Posterior cingulate gyrus (tissue), 11 donors: ENCODE measurements around the gene CRYBA4.

Source experiments
- DNase-seq, 10 donors: peaks; one replicate each; pipeline versions ENCODE4 v3.0.0 to v3.0.0-alpha.2; 2020 to 2021; ENCODE audit warnings: mixed read lengths in 3 of 10
- intact Hi-C: fragments of 100-400 bp; cut with DNase I; formaldehyde crosslinking; loops from one replicate; pipeline ENCODE4 v1.15.1; 2023

The CRYBA4 gene

GRCh38 chr22:26677217-26677616 lies 55.5 kb downstream of the CRYBA4 start:
- intact Hi-C loops, result loop anchor here (5.0 kb wide), 1 partner anchor 1125 kb away; the partner anchor contains the start of gene MN1

GRCh38 chr22:26679003-26679629 lies 57.4 kb downstream of the CRYBA4 start:
- DNase-seq, result peak; percentile 60 to 96 (median 81)
- intact Hi-C loops, result loop anchor here (5.0 kb wide), 1 partner anchor 1123 kb away; the partner anchor contains the start of gene MN1

More at GRCh38 chr22:26677217-26677616, 55.5 kb downstream of the CRYBA4 start:
- DNase-seq, result no peak
